NCI-H69 (cell line): ENCODE results near the gene NEFH.

ENCODE experiments used
- DNase-seq: peaks from one replicate; lab custom pipeline; 2025; lab: John Stamatoyannopoulos, UW

The NEFH gene

GRCh38 chr22:29503811-29504372, 23.9 kb downstream of the NEFH start:
- DNase-seq: no peak

- no peak for DNase-seq
Observed at GRCh38 chr22:29509298-29509697, 29.3 kb downstream of the NEFH start.

GRCh38 chr22:29509815-29510214, 29.8 kb downstream of the NEFH start:
- DNase-seq: no peak

- no peak for DNase-seq
Observed at GRCh38 chr22:29510542-29510941, 30.5 kb downstream of the NEFH start.

- DNase-seq: no peak
Observed at GRCh38 chr22:29511126-29511862, 31.3 kb downstream of the NEFH start.

GRCh38 chr22:29512031-29512430, 32.0 kb downstream of the NEFH start:
- no peak for DNase-seq

GRCh38 chr22:29517215-29517908, 37.3 kb downstream of the NEFH start:
- DNase-seq: peak; percentile 73

- DNase-seq: no peak
Observed at GRCh38 chr22:29518427-29518826, 38.4 kb downstream of the NEFH start.

GRCh38 chr22:29519996-29520395, 40.0 kb downstream of the NEFH start:
- DNase-seq: no peak

- DNase-seq: no peak
Observed at GRCh38 chr22:29520851-29521250, 40.8 kb downstream of the NEFH start.

GRCh38 chr22:29521526-29521925, 41.5 kb downstream of the NEFH start:
- DNase-seq: no peak

GRCh38 chr22:29523761-29524160, 43.7 kb downstream of the NEFH start:
- DNase-seq: no peak

- DNase-seq: peak; percentile 35
Observed at GRCh38 chr22:29524442-29525191, 44.6 kb downstream of the NEFH start.

GRCh38 chr22:29528144-29528543, 48.1 kb downstream of the NEFH start:
- no peak for DNase-seq

GRCh38 chr22:29530716-29531115, 50.7 kb downstream of the NEFH start:
- DNase-seq: no peak

- no peak for DNase-seq
Observed at GRCh38 chr22:29531419-29531818, 51.4 kb downstream of the NEFH start.

GRCh38 chr22:29536411-29536810, 56.4 kb downstream of the NEFH start:
- no peak for DNase-seq

GRCh38 chr22:29539105-29539504, 59.1 kb downstream of the NEFH start:
- DNase-seq: no peak
